GM19043 (cell line): ENCODE data around the gene ASIC3.
A peak's percentile ranks its signal among the peaks of the same experiment; 100 is the strongest.

Experiments
- ATAC-seq: cut with Tn5 transposase; IDR thresholded peaks from one replicate; pipeline ENCODE4 v1.9.1; 2021; ENCODE audit warnings: low read depth; ENCODE audit not compliant: unreplicated experiment

The ASIC3 gene

DNA sequence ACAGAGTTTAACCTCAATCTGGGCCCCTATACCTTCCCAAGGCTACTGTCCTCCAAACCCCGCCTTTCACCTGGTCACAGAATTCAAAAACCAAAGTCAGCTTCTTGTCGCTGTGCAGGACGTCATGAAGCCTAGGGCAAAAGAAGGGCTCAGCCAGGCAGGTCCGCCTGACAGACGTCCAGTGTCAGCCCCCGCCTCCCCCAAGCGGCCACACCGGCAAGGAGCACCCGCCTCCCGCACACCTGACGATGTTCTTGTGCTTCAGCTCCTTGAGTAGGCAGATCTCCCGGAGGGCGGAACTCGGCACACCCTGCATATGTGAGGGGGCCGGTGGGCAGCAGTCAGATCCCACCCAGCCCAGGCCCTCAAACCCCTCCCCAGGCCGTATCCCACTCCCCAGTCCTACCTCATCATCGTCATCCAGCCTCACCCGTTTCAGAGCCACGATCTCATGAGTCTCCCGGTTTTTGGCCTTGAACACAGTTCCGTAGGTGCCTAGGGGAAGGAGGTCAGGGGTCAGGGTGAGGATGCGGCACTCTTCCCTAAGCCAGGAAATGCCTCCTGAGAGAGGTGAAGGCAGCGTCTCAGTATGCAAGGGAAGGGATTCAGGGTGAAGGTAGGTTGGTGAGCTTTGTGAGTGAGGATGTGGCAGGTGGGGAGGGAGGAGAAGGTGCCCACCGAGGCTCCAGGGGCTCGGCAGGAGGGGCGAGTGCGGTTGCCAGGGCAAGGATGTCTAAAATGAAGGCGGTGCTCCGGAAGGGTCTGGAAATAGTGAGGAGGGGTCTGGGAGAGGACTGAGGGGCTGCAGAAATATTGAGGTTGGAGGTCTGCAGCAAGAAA lies 8.6 kb downstream of the ASIC3 start:
- no peak for ATAC-seq

DNA sequence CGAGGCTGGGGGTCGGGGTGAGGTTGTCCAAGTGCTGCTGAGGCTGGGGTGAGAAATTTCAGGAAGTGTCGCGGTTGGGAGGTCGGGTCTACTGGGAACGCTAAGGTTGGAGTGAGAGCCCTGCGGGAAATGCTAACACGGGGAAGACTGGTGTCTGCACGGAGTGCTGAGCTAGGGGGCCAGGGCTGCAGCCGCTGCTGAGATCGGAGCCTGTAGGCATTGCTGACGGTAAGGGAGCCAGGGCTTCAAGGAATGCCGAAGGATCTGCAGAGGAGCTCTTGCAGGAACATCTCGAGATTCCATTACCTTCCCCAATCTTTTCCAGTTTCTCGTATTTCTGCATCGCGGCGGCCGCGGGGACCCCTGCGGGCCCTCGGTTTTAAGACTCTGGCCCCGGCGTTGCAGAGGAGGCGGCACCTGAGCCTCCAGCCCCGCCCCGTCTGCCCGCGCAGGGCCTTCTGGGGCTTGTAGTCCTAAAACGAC lies 9.2 kb downstream of the ASIC3 start, which contains the start of gene CDK5:
CDK5 (minus strand) TSS at position 392 of the 483 bp plus-strand sequence; CDS start at position 343, 49 bp downstream.
- peak; percentile 7 for ATAC-seq

DNA sequence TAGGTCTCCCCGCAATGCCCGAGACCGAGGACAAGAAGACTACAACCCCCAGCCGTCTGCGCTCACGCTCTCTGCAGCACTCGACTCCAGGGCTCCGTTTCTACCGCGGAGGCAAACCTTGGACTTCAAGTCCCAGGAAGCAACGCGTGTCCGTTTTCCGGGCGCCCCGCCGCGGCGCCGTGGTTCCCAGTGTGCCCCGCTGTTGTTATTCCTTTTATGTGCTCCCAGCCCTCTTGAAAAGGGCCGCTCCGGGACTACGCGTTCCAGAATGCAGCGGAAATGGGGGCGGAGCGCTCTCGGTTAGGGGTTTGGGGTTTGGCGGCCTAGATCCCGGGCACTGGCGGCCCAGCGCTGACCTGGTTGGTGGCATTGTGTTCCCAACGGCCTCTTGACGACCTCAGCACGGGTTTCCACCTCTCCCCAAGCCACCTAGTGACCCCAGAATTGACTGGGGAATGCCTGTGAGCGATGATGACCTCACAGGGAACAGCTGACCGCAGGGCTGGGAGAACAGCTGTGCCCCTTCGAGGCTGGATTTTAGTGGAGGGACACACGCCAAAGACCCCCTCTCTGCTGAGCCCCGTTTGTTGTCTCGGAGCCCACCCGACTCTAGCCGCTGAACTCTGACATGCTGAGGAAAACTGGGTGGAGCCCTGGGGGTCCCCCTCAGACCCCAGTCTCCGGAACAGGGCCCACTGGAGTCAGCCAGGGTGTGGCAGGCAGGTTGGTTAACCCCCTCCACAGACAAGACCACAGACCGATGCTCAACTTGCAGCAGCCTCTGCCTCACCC lies 9.9 kb downstream of the ASIC3 start:
- ATAC-seq = peak; percentile 89

DNA sequence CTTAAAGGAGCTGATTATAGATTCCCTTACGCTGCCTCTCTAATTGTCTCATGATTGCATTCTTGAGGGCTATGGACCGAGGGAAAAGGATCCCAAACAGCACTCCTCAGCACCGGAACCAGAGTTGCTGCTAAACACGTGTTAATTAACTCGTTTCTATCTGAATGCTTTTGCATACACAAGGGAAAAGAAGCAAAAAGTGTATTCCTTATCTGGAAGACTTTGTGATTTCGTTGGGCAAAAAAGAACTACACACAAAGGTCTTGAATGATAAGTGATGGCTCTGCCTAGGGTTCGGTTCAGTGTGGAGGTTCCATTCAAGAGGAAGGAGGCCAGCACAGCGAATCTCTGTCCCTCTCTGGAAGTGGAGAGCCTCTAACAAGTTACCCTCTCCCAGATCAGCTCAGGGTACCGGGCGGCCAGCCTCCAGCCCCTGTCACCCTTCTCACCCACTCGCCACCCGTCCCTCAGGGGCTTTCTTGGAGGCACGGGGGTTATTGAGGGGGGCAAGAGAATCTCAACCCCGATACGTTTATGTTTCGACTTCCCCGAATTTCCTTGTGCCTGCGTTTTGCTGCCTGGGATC lies 10.5 kb downstream of the ASIC3 start:
- no peak for ATAC-seq

DNA sequence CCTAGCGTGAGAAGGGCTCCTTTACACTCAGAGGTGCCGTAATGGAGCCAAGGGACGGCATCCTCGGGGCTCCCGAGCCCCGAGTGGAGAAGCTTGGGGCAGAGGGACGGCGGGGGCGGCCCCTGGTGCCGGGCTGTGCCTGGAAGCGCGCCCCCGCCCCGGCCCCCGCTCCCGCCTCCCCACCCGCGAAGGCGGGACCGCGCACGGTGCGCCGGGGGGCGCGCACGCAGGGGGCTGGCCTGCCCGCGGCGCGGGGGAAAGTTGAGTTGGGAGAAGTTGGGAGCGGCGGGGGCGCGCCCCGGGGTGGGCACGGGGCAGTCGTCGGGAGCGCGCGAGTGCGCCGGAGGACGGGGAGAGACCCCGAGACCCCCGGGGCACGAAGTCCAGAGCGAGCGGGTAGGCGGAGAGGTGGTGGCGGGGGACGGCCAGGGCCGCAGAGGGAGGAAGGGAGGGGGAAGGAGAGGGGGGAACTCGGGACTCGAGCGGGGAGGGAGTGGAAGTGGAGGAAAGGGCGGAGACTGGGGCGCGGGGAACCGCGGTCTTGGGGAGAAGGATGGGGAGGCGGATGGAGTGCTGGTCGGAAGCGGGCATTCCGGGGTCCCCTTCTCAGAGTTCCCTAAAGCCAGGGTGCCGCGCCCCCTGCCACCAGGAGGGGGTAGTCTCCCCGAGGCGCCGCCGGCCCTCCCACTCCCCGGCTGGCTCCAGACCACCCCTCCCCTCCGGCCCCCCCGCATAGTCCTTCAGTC lies 11.2 kb downstream of the ASIC3 start, which contains the start of gene SLC4A2:
SLC4A2 (plus strand) TSS at position 223 of the 746 bp plus-strand sequence. CDS start 2,399 bp downstream, outside the sequence.
- ATAC-seq = peak; percentile 19

DNA sequence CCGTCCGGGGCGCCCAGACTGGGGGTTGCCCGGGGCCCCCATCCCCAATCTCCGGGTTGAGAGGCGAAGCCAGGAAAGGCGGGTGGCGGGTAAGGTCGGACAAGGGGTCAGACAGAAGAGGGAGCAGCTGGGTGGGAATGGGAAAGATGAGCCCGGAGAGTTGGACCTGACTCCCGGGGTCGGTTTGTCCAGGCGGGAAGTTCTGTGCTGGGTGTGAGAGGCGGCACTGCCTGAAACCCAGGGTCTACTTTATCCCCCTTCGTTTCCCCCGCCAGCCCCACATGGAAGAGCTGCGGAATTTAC lies 11.7 kb downstream of the ASIC3 start:
- ATAC-seq = no peak

DNA sequence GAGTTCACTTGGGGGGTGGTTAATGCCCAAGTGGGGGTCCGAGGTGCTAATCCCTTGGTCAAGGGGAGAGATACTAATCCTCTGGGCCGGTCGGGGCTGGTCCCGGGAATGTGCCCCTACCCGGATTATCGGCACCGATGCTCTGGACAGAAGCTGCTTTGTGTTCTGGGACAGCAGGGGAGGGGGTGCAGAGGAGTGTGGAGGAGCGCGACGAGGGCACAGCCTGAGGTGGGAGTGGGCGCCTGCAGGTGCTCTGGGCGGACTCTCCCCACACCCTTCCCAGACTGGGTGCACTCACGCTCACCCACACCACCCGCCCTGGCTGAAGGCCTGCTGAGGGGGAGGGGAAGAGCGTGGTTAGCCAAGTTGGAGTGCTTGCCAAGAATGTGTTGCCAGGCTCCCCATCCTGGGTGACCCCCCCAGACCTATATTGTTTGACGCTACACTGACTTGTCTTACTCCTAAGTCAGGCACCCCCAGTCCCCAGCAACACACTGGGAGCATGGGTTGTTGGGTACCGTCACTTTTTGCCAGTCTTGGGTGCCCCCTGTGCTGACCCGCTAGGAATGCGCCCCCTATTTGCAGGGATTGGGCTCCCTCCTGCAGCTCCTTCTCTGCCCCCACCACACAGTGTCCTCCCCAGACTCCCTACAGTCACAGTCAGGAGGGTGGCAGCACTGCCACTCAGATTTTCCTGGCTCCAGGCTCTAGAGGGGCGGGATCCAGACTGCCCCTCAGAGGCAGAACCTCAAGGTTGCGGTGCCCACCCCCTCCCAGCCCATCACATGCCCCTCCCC lies 12.3 kb downstream of the ASIC3 start:
- no peak for ATAC-seq

DNA sequence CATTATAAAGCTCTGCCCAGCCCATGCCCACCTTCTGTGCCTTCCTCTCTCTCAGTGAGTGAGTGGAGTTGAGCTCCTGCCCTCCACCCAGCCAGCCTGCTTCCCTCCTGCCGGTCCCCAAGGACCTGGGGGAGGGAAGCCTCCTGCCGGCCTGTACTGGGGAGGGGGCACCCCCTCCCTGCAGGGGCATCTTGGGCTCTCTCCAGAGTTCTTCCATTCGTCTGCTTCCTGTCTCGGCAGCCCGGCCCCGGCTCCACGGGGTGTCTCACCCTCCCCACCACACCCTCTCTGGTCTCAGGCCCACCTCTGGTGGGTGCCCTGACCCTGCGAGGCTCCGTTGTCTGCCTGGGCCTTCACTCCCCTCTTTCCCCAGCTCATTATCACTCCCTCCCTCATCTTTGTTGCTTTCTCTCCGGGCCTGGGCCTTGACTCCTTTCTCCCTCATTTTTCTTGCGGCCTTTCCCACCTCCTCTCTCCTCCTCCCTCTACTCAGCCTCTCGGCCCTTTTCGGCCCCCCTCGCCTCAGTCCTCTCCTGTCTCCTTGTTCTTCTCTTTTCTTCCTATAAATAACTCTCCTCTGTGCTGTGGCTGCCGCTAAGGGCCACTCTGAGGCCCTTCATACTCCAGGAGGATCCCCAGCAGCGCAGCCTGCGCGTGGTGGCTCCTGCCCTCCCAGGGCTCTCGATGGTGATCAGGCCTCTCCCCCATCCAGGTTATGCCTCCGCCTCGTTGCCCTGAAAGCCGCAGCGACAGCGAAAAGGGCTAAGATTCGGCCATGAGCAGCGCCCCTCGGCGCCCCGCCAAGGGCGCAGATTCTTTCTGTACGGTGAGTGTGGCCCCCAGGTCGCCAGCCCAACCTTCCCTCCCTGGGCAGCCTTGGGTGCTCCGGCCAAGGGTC lies 13.1 kb downstream of the ASIC3 start:
- ATAC-seq = no peak

DNA sequence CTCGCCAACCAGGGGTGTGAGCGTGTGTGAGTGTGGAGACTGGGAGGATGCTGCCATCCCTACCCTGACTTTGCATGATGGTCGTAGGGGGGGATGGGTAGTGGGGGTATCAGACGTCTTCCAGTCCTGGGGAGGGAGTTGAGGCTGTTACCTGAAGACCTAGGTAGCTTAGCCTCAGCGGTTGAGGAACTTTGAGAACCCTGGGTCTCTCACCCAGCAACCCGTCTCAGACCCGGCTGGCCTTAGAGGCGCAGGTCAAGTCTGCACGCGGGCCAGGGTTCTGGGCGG lies 13.7 kb downstream of the ASIC3 start:
- no peak for ATAC-seq

DNA sequence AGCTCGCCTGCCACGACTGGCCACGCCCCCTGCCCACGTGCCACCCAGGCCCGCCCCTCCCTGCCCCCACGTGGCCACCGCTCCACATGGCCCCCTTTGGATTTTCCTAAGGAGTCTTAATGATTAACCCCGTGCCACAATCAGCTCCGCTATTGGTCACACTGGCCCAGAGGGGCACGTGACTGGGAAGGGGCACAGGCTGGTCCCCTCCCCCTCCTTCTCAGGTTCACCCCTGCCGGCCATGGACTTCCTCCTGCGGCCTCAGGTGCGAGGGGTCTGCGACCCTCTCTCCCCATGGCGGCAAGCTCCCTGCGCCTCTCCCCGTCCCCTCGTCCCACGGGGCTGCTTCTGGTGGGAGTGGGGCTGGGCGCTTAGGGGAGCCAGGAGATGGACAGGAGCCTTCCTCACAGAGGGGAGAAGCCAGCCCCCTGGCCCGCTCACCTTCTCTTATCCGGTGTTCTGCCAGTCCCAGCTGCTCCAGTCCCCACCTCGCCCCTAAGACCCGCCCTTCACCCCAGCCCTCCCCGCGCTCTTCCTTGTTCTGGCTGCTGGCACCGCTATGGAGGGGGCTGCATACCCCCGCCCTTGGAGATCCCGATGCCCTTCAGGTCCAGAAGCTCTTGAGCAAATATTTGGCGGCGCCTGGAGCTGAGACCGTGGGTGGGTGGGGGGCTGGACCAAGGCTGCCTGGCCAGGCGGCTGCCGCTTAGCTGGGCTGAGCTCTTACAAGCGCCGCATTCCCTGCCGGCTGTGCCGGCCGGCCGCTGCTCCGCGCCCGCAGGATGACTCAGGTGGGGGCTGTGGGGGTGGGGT lies 14.3 kb downstream of the ASIC3 start:
- no peak for ATAC-seq

DNA sequence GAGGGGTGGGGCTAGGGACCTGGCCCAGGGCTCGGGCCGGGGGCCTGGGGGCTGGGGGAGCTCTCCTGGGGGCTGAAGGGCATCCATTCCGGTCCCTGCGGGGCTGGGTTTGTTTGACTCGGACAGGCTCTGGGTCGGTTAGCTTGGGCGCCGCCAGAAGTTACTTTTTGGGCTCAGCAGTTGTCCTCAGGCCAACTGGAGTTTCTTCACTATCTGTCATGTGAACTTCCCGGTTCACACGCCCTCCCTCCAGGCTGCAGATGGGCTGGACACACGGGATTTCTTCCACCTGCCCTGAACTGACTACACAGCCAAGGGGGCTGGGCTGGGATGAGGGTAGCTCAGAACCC lies 14.9 kb downstream of the ASIC3 start:
- no peak for ATAC-seq

DNA sequence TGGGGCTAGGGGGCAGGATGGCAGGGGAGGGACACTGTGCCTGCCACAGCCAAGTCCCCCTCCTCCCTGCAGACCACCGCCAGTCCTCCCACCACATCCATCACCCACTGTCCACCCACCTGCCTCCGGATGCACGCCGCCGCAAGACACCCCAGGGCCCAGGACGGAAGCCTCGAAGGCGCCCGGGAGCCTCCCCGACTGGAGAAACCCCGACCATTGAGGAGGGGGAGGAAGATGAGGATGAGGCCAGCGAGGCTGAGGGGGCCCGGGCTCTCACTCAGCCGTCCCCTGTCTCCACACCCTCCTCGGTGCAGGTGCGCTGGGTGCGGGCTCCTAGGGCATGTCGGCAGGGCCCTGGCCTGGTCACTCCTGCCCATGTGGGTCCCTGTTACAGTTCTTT lies 16.1 kb downstream of the ASIC3 start:
- no peak for ATAC-seq

DNA sequence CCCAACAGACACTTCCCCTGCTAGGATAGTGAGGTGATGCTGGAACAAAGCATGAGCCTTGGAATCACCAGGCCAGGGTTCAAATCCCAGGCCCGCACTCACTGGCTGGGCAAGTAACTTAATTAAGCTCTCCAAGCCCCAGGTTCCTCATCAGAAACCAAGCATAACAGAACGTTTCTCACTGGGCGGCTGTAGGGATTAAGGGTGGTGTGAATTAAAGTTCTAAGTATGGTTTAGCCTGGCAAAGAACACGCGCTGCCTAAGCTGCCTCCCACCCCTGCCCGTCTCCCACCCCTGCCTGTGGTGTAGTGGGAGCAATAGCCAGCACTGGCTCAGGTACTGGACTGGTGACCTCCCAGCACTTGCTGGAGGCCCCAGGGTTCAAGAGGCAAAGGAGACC lies 16.7 kb downstream of the ASIC3 start:
- no peak for ATAC-seq

DNA sequence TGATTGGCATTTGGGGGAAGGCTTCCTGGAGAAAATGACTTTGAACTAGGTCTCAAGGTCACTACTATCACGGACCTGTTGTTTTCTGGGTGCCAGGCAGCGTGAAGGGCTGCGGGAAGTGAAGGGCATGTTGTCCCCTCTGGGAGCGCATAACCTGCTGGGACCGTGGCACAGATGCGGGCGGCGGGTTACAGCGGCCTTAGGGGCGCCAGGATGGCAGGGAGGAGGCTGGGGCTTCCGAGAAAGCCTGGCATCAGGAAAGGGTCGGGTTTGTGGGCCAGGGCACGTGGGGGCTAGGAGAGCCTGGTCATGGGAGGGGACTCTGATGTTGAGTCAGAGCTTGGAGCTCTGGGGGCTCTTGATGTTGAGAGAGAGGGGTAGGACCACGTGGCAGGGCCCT lies 17.2 kb downstream of the ASIC3 start:
- ATAC-seq = no peak

DNA sequence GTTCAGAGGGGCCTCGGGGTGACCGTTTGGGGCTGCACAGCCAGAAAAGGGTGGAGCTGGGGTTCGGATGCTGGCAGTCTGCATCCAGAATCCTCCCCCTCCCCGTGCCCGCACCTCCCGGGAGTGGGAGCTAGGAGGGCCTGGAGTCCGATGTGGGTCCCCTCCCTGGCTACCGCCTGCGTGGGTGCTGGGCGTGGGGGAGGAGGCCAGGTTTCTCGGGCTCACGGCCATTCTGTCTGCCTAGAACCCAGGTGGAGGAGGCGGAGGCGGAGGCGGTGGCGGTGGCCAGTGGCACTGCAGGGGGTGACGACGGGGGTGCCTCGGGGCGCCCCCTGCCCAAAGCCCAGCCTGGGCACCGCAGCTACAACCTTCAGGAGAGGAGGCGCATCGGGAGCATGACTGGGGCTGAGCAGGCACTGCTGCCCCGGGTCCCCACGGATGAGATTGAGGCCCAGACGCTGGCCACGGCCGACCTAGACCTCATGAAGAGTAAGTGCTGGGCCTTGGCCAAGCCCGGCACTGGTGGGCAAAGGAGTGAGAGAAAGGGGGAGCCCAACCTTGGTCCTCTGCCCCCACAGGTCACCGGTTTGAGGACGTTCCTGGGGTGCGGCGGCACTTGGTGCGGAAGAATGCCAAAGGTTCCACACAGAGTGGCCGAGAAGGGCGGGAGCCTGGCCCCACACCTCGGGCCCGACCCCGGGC lies 18.1 kb downstream of the ASIC3 start:
- no peak for ATAC-seq

DNA sequence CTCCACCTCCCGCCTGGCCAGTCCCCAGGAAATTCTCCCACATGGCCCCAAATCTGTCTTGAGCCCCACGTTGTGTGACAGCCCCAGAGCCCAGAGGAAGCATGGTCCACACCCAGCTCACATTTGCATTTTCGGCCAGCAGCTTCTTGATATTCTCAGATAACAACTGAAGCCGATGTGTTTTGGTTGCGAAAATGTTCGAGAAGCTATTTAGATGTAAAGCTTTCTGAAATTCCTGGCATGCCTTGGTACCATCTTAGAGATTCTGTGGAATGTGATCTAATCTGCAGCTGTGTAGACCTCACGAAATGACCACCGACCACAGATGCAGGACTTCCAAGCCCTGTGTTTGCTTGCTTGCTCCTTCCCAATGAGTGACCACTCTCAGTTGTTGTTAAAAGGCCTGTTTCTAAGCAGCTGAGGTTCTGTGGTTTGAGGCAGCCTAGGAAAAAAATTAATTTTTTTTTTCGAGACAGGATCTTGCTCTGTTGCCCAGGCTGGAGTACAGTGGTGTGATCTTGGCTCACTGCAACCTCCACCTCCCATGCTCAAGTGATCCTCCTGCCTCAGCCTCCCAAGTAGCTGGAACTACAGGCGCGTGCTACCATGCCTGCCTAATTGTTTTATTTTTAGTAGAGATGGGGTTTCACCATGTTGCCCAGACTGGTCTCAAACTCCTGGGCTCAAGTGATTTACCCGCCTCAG lies 19.9 kb downstream of the ASIC3 start:
- ATAC-seq = no peak
